Renal cortex interstitium (tissue), 11 donors: ENCODE measurements around the gene EFNA2. TPM values are rescaled to one million over a fixed set of nuclear protein-coding genes. Genes with fewer than 3 reads are reported as not detected.

ENCODE experiments used
- DNase-seq, 11 donors: peaks; one replicate each; pipeline ENCODE4 v3.0.0-alpha.2; 2013; ENCODE audit warnings: low read depth in 9 of 11, low spot score in 4 of 11; ENCODE audit errors: extremely low read depth in 1 of 11
- polyA plus RNA-seq, 3 donors: library from polyadenylated mRNA; unstranded; fragments of 120-200 nt; gene quantifications; one replicate each; pipeline ENCODE4 v1.2.1, GENCODE V29; 2013; ENCODE audit not compliant: insufficient read length in 3 of 3

EFNA2 gene
- polyA plus RNA-seq, 3 donors, result 1.5 to 3.8 (median 3.6) TPM

GRCh38 chr19:1277061-1277460 lies 8.6 kb upstream of the EFNA2 start:
- DNase-seq, result no peak

- no peak for DNase-seq
Measured at GRCh38 chr19:1278074-1278473, 7.6 kb upstream of the EFNA2 start.

- no peak for DNase-seq
Measured at GRCh38 chr19:1278713-1279660, 6.7 kb upstream of the EFNA2 start.

- DNase-seq, result peak in 8 of 11 donors; percentile 60 to 88 (median 78)
Measured at GRCh38 chr19:1279782-1280341, 5.8 kb upstream of the EFNA2 start.

- no peak for DNase-seq
Measured at GRCh38 chr19:1280636-1281568, 4.8 kb upstream of the EFNA2 start.

GRCh38 chr19:1281569-1282287 lies 3.9 kb upstream of the EFNA2 start:
- DNase-seq, result no peak

GRCh38 chr19:1282588-1283206 lies 3.0 kb upstream of the EFNA2 start:
- no peak for DNase-seq

GRCh38 chr19:1283207-1283916 lies 2.3 kb upstream of the EFNA2 start:
- DNase-seq, result no peak

- DNase-seq, result no peak
Measured at GRCh38 chr19:1283917-1284292, 1.8 kb upstream of the EFNA2 start.

GRCh38 chr19:1284293-1284978 lies 1.2 kb upstream of the EFNA2 start:
- DNase-seq, result no peak

- DNase-seq, result no peak
Measured at GRCh38 chr19:1284979-1285736, 515 bp upstream of the EFNA2 start.

- no peak for DNase-seq
Measured at GRCh38 chr19:1286487-1287353, 1.0 kb downstream of the EFNA2 start.

GRCh38 chr19:1287354-1288225 lies 1.9 kb downstream of the EFNA2 start:
- no peak for DNase-seq

- DNase-seq, result no peak
Measured at GRCh38 chr19:1288226-1288612, 2.5 kb downstream of the EFNA2 start.
